ENCODE measurements around the gene P2RX6.

Gene P2RX6

GRCh38 chr22:20980938-20981722 is 33.8 kb upstream of the P2RX6 start:
- H3K9ac ChIP-seq (ENCODE audit: low read depth, low read length): peak overlapping the region; percentile 88
- TF ChIP-seq EZH2 (IDR thresholded peaks at IDR 0.05; ENCODE audit: borderline replicate concordance, low read depth, low read length, severe bottlenecking): no peak
- no peak for TF ChIP-seq CTCF (IDR thresholded peaks at IDR 0.05; ENCODE audit: borderline replicate concordance, extremely low read depth, low read length, poor library complexity, severe bottlenecking)
- peaks cover 34% of the 10 kb centered on the region for H3K79me2 ChIP-seq (ENCODE audit: insufficient read depth, low read length)
- H4K20me1 ChIP-seq (ENCODE audit: insufficient read depth, low read length): no peaks in the 10 kb centered on the region
- H3K9me3 ChIP-seq (ENCODE audit: insufficient read depth, low read length, severe bottlenecking): peaks cover 5% of the 10 kb centered on the region
- no peaks in the 10 kb centered on the region for H3K27me3 ChIP-seq (ENCODE audit: insufficient read depth, low read length, poor library complexity)
- peak overlapping the region; percentile 95 for H2AFZ ChIP-seq (ENCODE audit: low read depth, low read length)
- H3K4me1 ChIP-seq (ENCODE audit: insufficient read depth, low read length): peaks cover 30% of the 10 kb centered on the region
- peak overlapping the region; percentile 92 for H3K4me2 ChIP-seq (ENCODE audit: insufficient read depth, low read length)
- DNase-seq (no peak), ATAC-seq (ENCODE audit: insufficient read depth, low read depth) (no peak)
- peak overlapping the region; percentile 94 for H3K27ac ChIP-seq (ENCODE audit: low read length)
- peaks cover 22% of the 10 kb centered on the region for H3K36me3 ChIP-seq (ENCODE audit: insufficient read depth, low read length)
- peak overlapping the region; percentile 78 to 88 for H3K4me3 ChIP-seq (ENCODE audit: low read depth in 1 of 2, low read length in 2 of 2)

GRCh38 chr22:20981787-20982562 is 33.0 kb upstream of the P2RX6 start, which contains the start of gene LZTR1:
LZTR1 (plus strand) TSS chr22:20982297; CDS start chr22:20982372, 75 bp downstream.
- no peaks in the 10 kb centered on the region for H4K20me1 ChIP-seq (ENCODE audit: insufficient read depth, low read length)
- peaks cover 34% of the 10 kb centered on the region for H3K79me2 ChIP-seq (ENCODE audit: insufficient read depth, low read length)
- H3K4me2 ChIP-seq (ENCODE audit: insufficient read depth, low read length): peak within 1 kb of the TSS; percentile 92
- H3K9ac ChIP-seq (ENCODE audit: low read depth, low read length): peak within 1 kb of the TSS; percentile 88
- peaks cover 30% of the 10 kb centered on the region for H3K4me1 ChIP-seq (ENCODE audit: insufficient read depth, low read length)
- ATAC-seq (ENCODE audit: insufficient read depth, low read depth) (peak; percentile 91), DNase-seq (peak; percentile 76)
- TF ChIP-seq CTCF (IDR thresholded peaks at IDR 0.05; ENCODE audit: borderline replicate concordance, extremely low read depth, low read length, poor library complexity, severe bottlenecking) (peak; percentile 65), EZH2 (IDR thresholded peaks at IDR 0.05; ENCODE audit: borderline replicate concordance, low read depth, low read length, severe bottlenecking) (no peak)
- peaks cover 28% of the 10 kb centered on the region for H3K36me3 ChIP-seq (ENCODE audit: insufficient read depth, low read length)
- no peaks in the 10 kb centered on the region for H3K27me3 ChIP-seq (ENCODE audit: insufficient read depth, low read length, poor library complexity)
- H3K9me3 ChIP-seq (ENCODE audit: insufficient read depth, low read length, severe bottlenecking): peaks cover 5% of the 10 kb centered on the region
- peak within 1 kb of the TSS; percentile 94 for H3K27ac ChIP-seq (ENCODE audit: low read length)
- H3K4me3 ChIP-seq (ENCODE audit: low read depth in 1 of 2, low read length in 2 of 2): peak within 1 kb of the TSS; percentile 78 to 88
- peak within 1 kb of the TSS; percentile 95 for H2AFZ ChIP-seq (ENCODE audit: low read depth, low read length)

- Histone ChIP-seq H3K27ac (ENCODE audit: low read length) (peak overlapping the region; percentile 94), H3K27me3 (ENCODE audit: insufficient read depth, low read length, poor library complexity) (no peaks in the 10 kb centered on the region), H3K4me2 (ENCODE audit: insufficient read depth, low read length) (peak overlapping the region; percentile 92), H3K9ac (ENCODE audit: low read depth, low read length) (peak overlapping the region; percentile 88), H3K36me3 (ENCODE audit: insufficient read depth, low read length) (peaks cover 33% of the 10 kb centered on the region), H3K9me3 (ENCODE audit: insufficient read depth, low read length, severe bottlenecking) (peaks cover 5% of the 10 kb centered on the region), H3K4me1 (ENCODE audit: insufficient read depth, low read length) (peaks cover 30% of the 10 kb centered on the region), H3K79me2 (ENCODE audit: insufficient read depth, low read length) (peaks cover 34% of the 10 kb centered on the region), H3K4me3 (ENCODE audit: low read depth in 1 of 2, low read length in 2 of 2) (peak overlapping the region; percentile 78 to 88), H4K20me1 (ENCODE audit: insufficient read depth, low read length) (no peaks in the 10 kb centered on the region), H2AFZ (ENCODE audit: low read depth, low read length) (peak overlapping the region; percentile 95)
- TF ChIP-seq EZH2 (IDR thresholded peaks at IDR 0.05; ENCODE audit: borderline replicate concordance, low read depth, low read length, severe bottlenecking) (no peak), CTCF (IDR thresholded peaks at IDR 0.05; ENCODE audit: borderline replicate concordance, extremely low read depth, low read length, poor library complexity, severe bottlenecking) (no peak)
- ATAC-seq (ENCODE audit: insufficient read depth, low read depth) (peak; percentile 10), DNase-seq (no peak)
These were observed 32.4 kb upstream of the P2RX6 start for GRCh38 chr22:20982563-20982882.

All from DND-41 (cell line).